GM21737 (cell line): ENCODE measurements around the gene MGST3.
A peak's percentile ranks its signal among the peaks of the same experiment; 100 is the strongest.
"Not testable (repeated sequence)": the region's sequence is repeated elsewhere in the genome, so short reads cannot be mapped to it uniquely, and the experiment has no call there.

Experiments used
- ATAC-seq: cut with Tn5 transposase; IDR thresholded peaks from one replicate; pipeline ENCODE4 v1.9.1; 2021; ENCODE audit warnings: mild to moderate bottlenecking, moderate library complexity; ENCODE audit not compliant: unreplicated experiment

MGST3 gene

DNA sequence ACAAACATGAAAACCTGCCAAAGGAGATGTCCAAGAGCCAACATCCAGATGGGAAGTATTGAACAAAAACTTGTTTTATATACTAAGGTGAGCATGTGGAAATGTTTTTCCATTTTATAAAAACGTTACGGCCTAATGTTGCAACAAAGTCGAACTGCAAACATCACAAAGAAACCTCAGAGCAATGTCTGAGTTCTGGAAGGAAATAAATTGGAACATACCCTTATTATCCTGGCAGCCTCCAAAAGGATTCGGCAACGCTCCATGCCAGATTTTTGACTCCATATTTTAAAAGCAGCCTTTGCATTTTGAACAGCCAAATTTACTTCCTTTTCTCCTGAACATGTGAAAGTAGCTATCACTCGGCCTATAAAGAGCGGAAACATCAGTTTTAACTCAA, 64.0 kb downstream of the MGST3 start:
- ATAC-seq: no peak

DNA sequence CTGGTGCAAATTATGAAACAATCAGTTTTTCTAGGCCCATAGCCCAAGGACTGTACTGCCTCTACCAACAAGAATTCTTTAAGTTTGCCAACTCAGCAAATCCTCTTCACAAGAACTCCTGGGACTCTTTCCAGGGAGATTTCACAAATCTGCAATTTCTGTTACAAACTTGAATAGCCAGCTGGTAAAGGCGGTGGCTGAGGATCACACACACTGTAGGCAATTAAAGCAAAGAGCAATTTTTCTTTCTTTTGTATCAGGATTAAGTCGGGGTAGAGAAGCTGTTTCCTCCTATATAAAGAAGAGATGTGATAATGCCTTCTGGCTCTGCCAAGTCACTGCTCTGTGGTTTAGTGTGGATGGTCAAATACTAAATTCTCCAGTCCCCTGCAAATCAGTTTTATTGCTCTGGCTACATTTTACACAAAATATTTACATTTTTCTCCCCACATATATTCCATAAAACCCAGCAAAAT, 65.6 kb downstream of the MGST3 start:
- no peak for ATAC-seq

DNA sequence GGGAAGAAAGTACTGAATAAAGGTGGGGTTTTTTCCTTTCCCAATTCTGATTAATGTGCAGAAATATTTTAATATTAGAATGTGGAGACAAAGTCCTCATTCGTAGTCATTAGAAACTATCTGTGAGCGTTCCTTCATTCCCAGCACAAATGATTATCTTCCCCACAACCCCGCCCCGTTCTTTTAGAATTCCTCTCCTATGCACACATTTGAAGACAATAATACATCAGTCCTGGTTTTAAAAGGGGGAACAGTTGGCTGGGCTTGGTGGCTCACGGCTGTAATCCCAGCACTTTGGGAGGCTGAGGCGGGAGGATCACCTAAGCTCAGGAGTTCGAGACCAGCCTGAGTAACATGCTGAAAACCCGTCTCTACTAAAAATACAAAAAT, 66.5 kb downstream of the MGST3 start:
- ATAC-seq: no peak

DNA sequence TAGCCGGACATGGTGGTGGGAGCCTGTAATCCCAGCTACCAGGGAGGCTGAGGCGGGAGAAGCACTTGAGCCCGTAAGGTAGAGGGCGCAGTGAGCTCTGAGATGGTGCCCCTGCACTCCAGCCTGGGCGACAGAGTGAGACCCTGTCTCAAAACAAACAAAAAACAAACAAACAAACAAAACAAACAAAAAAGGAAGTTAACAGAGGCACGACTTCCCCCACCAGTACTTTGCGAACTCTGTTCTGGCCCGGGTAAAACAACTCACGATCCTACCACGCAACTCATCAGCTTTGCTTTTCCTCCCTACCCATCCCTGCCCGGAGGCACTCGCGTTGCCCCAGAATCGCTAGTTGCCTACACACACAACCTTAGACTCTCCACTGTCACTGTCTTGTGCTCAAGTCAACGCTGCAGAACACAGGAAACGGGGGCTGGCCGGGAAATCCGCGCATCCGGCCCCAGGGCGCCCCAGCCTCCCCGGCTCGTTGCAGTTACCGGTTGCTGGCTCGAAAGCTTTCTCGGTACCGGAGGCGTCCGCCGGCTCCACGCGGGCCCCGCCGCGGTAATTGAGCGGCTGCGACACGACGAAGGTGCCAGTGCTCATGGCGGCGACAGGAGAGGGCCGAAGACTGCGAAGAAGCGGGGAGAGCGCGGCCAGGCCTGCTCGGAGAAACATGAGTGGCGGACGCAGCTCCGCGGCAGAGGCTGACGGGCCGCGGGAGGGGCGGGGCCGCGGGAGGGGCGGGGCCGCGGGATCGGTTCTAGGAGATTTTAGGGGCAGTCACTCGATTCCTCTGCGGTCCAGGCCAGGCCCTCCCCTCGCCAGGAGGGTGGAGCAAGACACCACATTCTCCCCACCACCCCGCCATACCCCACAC, 67.1 kb downstream of the MGST3 start, which contains the start of gene ALDH9A1:
Gene ALDH9A1, minus strand, starts transcription at position 682 of the 880 bp plus-strand sequence. Its CDS starts 4 bp downstream, at position 678.
- ATAC-seq: peak; percentile 91

DNA sequence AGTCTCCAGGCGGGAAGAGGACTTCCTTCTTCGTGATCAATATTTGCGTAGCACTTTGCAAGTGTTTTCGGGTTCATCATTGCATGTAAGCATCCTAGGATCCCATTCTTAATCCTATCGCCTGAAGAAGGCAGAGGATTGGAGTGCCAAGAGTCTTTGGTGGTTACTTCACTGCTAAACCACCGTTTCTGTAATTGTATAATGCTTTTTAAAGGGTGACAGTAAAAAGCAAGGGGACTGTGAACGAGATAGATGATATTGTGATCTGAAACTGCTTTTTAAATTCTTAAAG, 67.7 kb downstream of the MGST3 start:
- ATAC-seq: no peak

DNA sequence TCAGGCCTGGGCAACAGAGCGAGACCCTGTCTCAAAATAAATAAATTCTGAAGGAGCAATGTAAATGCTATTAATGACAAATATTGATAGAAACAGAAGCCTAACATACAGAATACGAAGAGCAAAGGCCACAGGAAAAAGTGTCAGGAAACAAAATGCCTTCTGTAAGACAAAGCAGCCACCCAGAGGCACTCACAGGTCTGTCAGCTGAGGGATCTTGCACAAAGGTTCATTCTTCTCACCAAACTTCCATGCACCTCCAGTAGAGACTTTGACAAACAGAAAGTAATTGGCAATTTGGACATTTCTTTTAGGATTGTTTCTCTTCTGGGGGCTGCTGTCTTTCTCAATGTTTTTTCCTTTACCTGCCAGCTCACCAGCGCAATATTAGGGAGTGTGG, 68.5 kb downstream of the MGST3 start:
- no peak for ATAC-seq

DNA sequence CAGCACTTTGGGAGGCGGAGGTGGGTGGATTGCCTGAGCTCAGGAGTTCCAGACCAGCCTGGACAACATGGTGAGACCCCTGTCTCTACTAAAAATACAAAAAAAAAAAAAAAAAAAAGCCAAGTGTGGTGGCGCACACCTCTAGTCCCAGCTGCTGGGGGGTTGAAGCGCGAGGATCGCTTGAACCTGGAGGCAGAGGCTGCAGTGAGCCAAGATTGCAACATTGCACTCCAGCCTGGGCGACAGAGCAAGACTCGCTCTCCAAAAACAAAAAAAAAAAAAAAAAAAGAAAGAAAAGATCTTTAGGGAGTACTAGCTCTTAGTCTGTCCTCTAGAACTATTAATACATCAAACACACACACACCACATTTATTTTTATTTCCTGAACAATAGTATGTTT, 70.9 kb downstream of the MGST3 start:
- ATAC-seq: not testable (repeated sequence)

DNA sequence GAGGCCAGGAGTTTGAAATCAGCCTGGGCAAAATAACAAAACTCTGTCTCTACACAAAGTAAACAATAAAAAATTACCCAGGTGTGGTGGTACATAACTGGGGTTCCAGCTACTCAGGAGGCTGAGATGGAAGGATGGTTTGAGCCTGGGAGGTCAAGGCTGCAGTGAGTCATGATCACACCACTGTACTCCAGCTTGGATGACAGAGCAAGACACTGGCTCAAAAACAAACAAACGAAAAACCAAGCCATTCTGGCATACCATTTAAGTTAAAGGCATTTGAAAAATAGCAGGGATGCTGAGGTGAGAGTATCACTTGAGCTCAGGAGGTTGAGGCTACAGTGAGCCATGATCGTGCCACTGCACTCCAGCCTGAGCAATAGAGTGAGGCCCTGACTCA, 72.6 kb downstream of the MGST3 start:
- ATAC-seq: no peak
